Measurements from ENCODE around the gene TMEM238L. TPM values are rescaled to one million over a fixed set of nuclear protein-coding genes. Genes with fewer than 3 reads are reported as not detected.

The TMEM238L gene
- total and polyA plus RNA-seq, 2 of the 13 experiments (the other 11 are each of a cell fraction or from before 2014, with no cell fraction given) = not detected

DNA sequence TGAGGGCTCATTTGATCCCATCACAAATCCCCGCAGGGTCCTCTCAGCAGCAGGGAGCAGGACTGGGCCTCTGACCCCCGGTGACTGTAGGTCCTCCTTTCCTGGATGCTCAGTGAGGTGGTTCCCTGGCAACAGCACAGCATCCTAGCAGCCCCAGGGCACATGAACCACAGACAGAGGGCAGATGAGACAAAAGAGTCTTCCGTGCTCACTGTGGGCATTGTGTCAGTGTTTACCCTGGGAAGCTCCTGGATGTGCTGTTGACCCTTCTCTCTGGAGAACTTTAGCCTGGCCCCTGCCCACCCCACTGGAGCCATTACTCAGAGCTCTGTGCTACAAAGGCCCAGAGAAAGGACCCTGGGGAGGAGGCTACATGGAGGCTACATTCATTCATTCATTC, 52.3 kb downstream of the TMEM238L start (continued):
- TF ChIP-seq, protein P1, sequence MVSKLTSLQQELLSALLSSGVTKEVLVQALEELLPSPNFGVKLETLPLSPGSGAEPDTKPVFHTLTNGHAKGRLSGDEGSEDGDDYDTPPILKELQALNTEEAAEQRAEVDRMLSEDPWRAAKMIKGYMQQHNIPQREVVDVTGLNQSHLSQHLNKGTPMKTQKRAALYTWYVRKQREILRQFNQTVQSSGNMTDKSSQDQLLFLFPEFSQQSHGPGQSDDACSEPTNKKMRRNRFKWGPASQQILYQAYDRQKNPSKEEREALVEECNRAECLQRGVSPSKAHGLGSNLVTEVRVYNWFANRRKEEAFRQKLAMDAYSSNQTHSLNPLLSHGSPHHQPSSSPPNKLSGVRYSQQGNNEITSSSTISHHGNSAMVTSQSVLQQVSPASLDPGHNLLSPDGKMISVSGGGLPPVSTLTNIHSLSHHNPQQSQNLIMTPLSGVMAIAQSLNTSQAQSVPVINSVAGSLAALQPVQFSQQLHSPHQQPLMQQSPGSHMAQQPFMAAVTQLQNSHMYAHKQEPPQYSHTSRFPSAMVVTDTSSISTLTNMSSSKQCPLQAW (CRISPR knock-in tag; IDR thresholded peaks at IDR 0.05) = 0 out of 2 replicates have a peak, but pooled peaks have one; percentile 22
- TF ChIP-seq ZNF24 (IDR thresholded peaks at IDR 0.05) (peak; percentile 81), RBAK (CRISPR knock-in tag; IDR thresholded peaks at IDR 0.05) (peak; percentile 89), RELA (CRISPR knock-in tag; IDR thresholded peaks at IDR 0.05) (no peak), SOX6 (IDR thresholded peaks at IDR 0.05) (no peak), SOX6 (CRISPR knock-in tag; IDR thresholded peaks at IDR 0.05) (peak; percentile 86), NR2F2 (IDR thresholded peaks at IDR 0.05; ENCODE audit: borderline replicate concordance, low read depth) (no peak), NFE2L2 (IDR thresholded peaks at IDR 0.05; ENCODE audit: low read length) (no peak), RXRA (CRISPR knock-in tag; IDR thresholded peaks at IDR 0.05) (0 out of 2 replicates have a peak, but pooled peaks have one; percentile 29), RFX1 (IDR thresholded peaks at IDR 0.05) (peak; percentile 45; the same call in 1 of the 2 replicates), FOXK1 (CRISPR knock-in tag; IDR thresholded peaks at IDR 0.05; ENCODE audit: borderline replicate concordance, low read depth) (peak; percentile 32; the same call in 1 of the 2 replicates), RFX3 (CRISPR knock-in tag; IDR thresholded peaks at IDR 0.05) (peak; percentile 22; the same call in 1 of the 2 replicates)
- TF ChIP-seq, protein P2, sequence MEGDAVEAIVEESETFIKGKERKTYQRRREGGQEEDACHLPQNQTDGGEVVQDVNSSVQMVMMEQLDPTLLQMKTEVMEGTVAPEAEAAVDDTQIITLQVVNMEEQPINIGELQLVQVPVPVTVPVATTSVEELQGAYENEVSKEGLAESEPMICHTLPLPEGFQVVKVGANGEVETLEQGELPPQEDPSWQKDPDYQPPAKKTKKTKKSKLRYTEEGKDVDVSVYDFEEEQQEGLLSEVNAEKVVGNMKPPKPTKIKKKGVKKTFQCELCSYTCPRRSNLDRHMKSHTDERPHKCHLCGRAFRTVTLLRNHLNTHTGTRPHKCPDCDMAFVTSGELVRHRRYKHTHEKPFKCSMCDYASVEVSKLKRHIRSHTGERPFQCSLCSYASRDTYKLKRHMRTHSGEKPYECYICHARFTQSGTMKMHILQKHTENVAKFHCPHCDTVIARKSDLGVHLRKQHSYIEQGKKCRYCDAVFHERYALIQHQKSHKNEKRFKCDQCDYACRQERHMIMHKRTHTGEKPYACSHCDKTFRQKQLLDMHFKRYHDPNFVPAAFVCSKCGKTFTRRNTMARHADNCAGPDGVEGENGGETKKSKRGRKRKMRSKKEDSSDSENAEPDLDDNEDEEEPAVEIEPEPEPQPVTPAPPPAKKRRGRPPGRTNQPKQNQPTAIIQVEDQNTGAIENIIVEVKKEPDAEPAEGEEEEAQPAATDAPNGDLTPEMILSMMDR (CRISPR knock-in tag; IDR thresholded peaks at IDR 0.05) = peak; percentile 22; the same call in 1 of the 2 replicates
- TF ChIP-seq, protein P3, sequence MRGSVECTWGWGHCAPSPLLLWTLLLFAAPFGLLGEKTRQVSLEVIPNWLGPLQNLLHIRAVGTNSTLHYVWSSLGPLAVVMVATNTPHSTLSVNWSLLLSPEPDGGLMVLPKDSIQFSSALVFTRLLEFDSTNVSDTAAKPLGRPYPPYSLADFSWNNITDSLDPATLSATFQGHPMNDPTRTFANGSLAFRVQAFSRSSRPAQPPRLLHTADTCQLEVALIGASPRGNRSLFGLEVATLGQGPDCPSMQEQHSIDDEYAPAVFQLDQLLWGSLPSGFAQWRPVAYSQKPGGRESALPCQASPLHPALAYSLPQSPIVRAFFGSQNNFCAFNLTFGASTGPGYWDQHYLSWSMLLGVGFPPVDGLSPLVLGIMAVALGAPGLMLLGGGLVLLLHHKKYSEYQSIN (CRISPR knock-in tag; IDR thresholded peaks at IDR 0.05; ENCODE audit: borderline replicate concordance) = no peak
- TF ChIP-seq, protein P4, sequence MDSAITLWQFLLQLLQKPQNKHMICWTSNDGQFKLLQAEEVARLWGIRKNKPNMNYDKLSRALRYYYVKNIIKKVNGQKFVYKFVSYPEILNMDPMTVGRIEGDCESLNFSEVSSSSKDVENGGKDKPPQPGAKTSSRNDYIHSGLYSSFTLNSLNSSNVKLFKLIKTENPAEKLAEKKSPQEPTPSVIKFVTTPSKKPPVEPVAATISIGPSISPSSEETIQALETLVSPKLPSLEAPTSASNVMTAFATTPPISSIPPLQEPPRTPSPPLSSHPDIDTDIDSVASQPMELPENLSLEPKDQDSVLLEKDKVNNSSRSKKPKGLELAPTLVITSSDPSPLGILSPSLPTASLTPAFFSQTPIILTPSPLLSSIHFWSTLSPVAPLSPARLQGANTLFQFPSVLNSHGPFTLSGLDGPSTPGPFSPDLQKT (CRISPR knock-in tag; IDR thresholded peaks at IDR 0.05; ENCODE audit: borderline replicate concordance) = no peak
- TF ChIP-seq, protein P5, sequence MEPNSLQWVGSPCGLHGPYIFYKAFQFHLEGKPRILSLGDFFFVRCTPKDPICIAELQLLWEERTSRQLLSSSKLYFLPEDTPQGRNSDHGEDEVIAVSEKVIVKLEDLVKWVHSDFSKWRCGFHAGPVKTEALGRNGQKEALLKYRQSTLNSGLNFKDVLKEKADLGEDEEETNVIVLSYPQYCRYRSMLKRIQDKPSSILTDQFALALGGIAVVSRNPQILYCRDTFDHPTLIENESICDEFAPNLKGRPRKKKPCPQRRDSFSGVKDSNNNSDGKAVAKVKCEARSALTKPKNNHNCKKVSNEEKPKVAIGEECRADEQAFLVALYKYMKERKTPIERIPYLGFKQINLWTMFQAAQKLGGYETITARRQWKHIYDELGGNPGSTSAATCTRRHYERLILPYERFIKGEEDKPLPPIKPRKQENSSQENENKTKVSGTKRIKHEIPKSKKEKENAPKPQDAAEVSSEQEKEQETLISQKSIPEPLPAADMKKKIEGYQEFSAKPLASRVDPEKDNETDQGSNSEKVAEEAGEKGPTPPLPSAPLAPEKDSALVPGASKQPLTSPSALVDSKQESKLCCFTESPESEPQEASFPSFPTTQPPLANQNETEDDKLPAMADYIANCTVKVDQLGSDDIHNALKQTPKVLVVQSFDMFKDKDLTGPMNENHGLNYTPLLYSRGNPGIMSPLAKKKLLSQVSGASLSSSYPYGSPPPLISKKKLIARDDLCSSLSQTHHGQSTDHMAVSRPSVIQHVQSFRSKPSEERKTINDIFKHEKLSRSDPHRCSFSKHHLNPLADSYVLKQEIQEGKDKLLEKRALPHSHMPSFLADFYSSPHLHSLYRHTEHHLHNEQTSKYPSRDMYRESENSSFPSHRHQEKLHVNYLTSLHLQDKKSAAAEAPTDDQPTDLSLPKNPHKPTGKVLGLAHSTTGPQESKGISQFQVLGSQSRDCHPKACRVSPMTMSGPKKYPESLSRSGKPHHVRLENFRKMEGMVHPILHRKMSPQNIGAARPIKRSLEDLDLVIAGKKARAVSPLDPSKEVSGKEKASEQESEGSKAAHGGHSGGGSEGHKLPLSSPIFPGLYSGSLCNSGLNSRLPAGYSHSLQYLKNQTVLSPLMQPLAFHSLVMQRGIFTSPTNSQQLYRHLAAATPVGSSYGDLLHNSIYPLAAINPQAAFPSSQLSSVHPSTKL (CRISPR knock-in tag; IDR thresholded peaks at IDR 0.05) = peak; percentile 44
- TF ChIP-seq, protein P6, sequence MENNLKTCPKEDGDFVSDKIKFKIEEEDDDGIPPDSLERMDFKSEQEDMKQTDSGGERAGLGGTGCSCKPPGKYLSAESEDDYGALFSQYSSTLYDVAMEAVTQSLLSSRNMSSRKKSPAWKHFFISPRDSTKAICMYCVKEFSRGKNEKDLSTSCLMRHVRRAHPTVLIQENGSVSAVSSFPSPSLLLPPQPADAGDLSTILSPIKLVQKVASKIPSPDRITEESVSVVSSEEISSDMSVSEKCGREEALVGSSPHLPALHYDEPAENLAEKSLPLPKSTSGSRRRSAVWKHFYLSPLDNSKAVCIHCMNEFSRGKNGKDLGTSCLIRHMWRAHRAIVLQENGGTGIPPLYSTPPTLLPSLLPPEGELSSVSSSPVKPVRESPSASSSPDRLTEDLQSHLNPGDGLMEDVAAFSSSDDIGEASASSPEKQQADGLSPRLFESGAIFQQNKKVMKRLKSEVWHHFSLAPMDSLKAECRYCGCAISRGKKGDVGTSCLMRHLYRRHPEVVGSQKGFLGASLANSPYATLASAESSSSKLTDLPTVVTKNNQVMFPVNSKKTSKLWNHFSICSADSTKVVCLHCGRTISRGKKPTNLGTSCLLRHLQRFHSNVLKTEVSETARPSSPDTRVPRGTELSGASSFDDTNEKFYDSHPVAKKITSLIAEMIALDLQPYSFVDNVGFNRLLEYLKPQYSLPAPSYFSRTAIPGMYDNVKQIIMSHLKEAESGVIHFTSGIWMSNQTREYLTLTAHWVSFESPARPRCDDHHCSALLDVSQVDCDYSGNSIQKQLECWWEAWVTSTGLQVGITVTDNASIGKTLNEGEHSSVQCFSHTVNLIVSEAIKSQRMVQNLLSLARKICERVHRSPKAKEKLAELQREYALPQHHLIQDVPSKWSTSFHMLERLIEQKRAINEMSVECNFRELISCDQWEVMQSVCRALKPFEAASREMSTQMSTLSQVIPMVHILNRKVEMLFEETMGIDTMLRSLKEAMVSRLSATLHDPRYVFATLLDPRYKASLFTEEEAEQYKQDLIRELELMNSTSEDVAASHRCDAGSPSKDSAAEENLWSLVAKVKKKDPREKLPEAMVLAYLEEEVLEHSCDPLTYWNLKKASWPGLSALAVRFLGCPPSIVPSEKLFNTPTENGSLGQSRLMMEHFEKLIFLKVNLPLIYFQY (CRISPR knock-in tag; IDR thresholded peaks at IDR 0.05; ENCODE audit: borderline replicate concordance) = no peak
